Measurements from ENCODE around the gene ITPR3. TPM values are rescaled to one million over a fixed set of nuclear protein-coding genes. Genes with fewer than 3 reads are reported as not detected.

Gene ITPR3
- polyA plus RNA-seq, 1 of the 3 experiments (the other 2 are of a cell fraction): 8.1 TPM

GRCh38 chr6:33634946-33635345 is 13.8 kb downstream of the ITPR3 start:
- peak overlapping the region; percentile 99; the same call in 1 of the 2 replicates for H3K4me2 ChIP-seq
- H3K9ac ChIP-seq: no peak overlapping the region
- H3K27ac ChIP-seq (ENCODE audit: low read depth in 2 of 2, low read length in 1 of 2): no peak overlapping the region
- no peaks in the 10 kb centered on the region for H3K27me3 ChIP-seq (ENCODE audit: insufficient read depth)
- no peak for TF ChIP-seq RFX5 (IDR thresholded peaks at IDR 0.05; ENCODE audit: low read length)
- no peak for TF ChIP-seq JUND (IDR thresholded peaks at IDR 0.05)
- no peak for TF ChIP-seq MAX (IDR thresholded peaks at IDR 0.05; ENCODE audit: low read depth)
- no peak for TF ChIP-seq RCOR1 (IDR thresholded peaks at IDR 0.05; ENCODE audit: low read length)
- no peak for TF ChIP-seq ZBTB33 (IDR thresholded peaks at IDR 0.05; ENCODE audit: borderline replicate concordance, low read depth)
- TF ChIP-seq REST (IDR thresholded peaks at IDR 0.05; ENCODE audit: low read depth, low read length): no peak
- no peak for TF ChIP-seq IRF3 (IDR thresholded peaks at IDR 0.05; ENCODE audit: low read depth, low read length)
- no peak for TF ChIP-seq NFIC (IDR thresholded peaks at IDR 0.05; ENCODE audit: borderline replicate concordance)
- no peak for TF ChIP-seq CTCF (IDR thresholded peaks at IDR 0.05)
- TF ChIP-seq MEF2A (IDR thresholded peaks at IDR 0.05; ENCODE audit: borderline replicate concordance, low read depth): no peak
- TF ChIP-seq RAD21 (IDR thresholded peaks at IDR 0.05; ENCODE audit: low read length): no peak
- no peak for TF ChIP-seq SIN3A (IDR thresholded peaks at IDR 0.05; ENCODE audit: borderline replicate concordance, low read depth, low read length)
- no peak for TF ChIP-seq FOSL2 (IDR thresholded peaks at IDR 0.05; ENCODE audit: borderline replicate concordance, low read depth)
- no peak for TF ChIP-seq NRF1 (IDR thresholded peaks at IDR 0.05; ENCODE audit: low read depth, low read length)
- no peak for TF ChIP-seq GATA2 (CRISPR knock-in tag; IDR thresholded peaks at IDR 0.05)
- TF ChIP-seq FOXM1 (IDR thresholded peaks at IDR 0.05; ENCODE audit: low read depth): no peak
- no peak for TF ChIP-seq FOXJ3 (CRISPR knock-in tag; IDR thresholded peaks at IDR 0.05)
- TF ChIP-seq TAF1 (IDR thresholded peaks at IDR 0.05; ENCODE audit: borderline replicate concordance, low read depth, low read length): no peak
- WGBS (ENCODE audit: low lambda C conversion rate): 83% methylated on average over 8 of the region's 8 CpGs
- peaks cover 0 to 28% of the 10 kb centered on the region in 2 experiments; a peak in 1 of 4 replicates for H3K4me1 ChIP-seq (ENCODE audit: control insufficient read depth in 1 of 2, insufficient read depth in 2 of 2, low read depth in 1 of 2, low read length in 1 of 2)
- H3K9me3 ChIP-seq: no peaks in the 10 kb centered on the region
- no peaks in the 10 kb centered on the region for H3K36me3 ChIP-seq (replicated peaks in 1 of 2; ENCODE audit: control insufficient read depth in 1 of 2, insufficient read depth in 2 of 2, low read length in 1 of 2)
- no peak overlapping the region; a peak in 1 of 4 replicates for H3K4me3 ChIP-seq (ENCODE audit: low read depth in 2 of 2, low read length in 1 of 2)
- H2AFZ ChIP-seq (ENCODE audit: low read depth): no peak overlapping the region
- CTCF ChIA-PET: interaction anchor here (0.8 to 2.3 kb wide), 10 partner anchors 11 to 520 kb away, joined by 3 to 9 read pairs (median 3); partner anchors contain the start of gene UQCC2
- peaks cover 2% of the 10 kb centered on the region for H3F3A ChIP-seq (replicated peaks; ENCODE audit: insufficient read depth)
- H3K79me2 ChIP-seq (ENCODE audit: insufficient read depth): no peaks in the 10 kb centered on the region
- H3K9me2 ChIP-seq: no peaks in the 10 kb centered on the region
- H4K20me1 ChIP-seq (ENCODE audit: insufficient read depth): no peaks in the 10 kb centered on the region
- POLR2A ChIA-PET: interaction anchor here (0.7 to 1.3 kb wide), 4 partner anchors 14 to 76 kb away, joined by 3 to 5 read pairs (median 3); partner anchors contain the start of gene ITPR3
- no peak for DNase-seq
